Measurements from ENCODE around the gene ALDH2.

Gene ALDH2

DNA sequence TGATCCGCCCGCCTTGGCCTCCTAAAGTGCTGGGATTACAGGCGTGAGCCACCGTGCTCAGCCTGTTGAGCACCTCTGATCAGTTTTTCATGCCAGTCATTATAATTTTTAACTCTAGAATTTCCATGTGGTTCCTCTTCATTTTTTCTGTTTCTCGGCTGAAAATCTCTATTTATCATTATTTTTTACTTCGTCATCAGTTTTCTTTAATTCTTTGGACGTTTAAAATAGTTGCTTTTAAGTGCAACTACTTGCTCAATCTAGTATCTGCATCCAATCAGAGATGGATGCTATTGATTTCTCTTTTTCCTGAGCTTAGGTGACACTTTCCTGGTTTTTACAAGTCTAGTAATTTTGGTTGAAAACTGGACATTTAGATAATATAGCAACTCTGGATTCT lies 92.0 kb downstream of the ALDH2 start:
- Histone ChIP-seq H3K27me3 (ENCODE audit: control insufficient read depth in 5 of 5, insufficient read depth in 4 of 5, low read length in 5 of 5) (no peaks in the 10 kb centered on the region), H3K4me3 (ENCODE audit: low read depth in 1 of 5, low read length in 5 of 5) (no peak overlapping the region), H3K36me3 (ENCODE audit: control insufficient read depth in 5 of 5, insufficient read depth in 5 of 5, low read length in 5 of 5) (no peaks in the 10 kb centered on the region), H3K9me3 (ENCODE audit: control insufficient read depth in 5 of 5, low read length in 5 of 5) (no peaks in the 10 kb centered on the region), H3K9ac (ENCODE audit: low read length in 5 of 5) (no peak overlapping the region), H3K27ac (ENCODE audit: low read depth, low read length) (no peak overlapping the region), H3K4me1 (ENCODE audit: control insufficient read depth in 5 of 5, insufficient read depth in 5 of 5, low read length in 5 of 5) (no peaks in the 10 kb centered on the region)

DNA sequence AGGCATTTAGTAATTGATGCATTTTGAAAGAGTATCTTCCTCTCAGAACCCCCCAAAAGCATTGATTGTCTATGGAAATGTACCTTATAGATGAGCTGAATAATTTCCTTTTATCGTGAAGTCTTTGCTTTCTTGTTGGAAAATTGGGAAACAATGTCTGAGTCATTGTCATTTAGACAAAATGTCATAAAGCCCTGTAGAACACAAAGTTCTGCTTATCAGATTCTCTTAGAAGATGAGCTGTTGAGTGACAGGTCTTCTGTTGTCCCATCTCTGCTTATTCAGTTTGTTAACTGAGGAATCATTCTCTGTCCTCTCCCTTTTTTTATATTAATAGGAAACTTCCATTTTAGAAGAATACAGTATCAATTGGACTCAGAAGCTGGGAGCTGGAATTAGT lies 98.2 kb downstream of the ALDH2 start:
- no peaks in the 10 kb centered on the region for H3K9me3 ChIP-seq (ENCODE audit: control insufficient read depth in 5 of 5, low read length in 5 of 5)
- peaks cover 22 to 41% (median 36%) of the 10 kb centered on the region in 5 donors for H3K36me3 ChIP-seq (ENCODE audit: control insufficient read depth in 5 of 5, insufficient read depth in 5 of 5, low read length in 5 of 5)
- H3K27ac ChIP-seq (ENCODE audit: low read depth, low read length), result no peak overlapping the region

More for the DNA sequence above, 98.2 kb downstream of the ALDH2 start:
- Histone ChIP-seq H3K4me3 (ENCODE audit: low read depth in 1 of 5, low read length in 5 of 5) (no peak overlapping the region), H3K4me1 (ENCODE audit: control insufficient read depth in 5 of 5, insufficient read depth in 5 of 5, low read length in 5 of 5) (no peaks in the 10 kb centered on the region), H3K27me3 (ENCODE audit: control insufficient read depth in 5 of 5, insufficient read depth in 4 of 5, low read length in 5 of 5) (no peaks in the 10 kb centered on the region), H3K9ac (ENCODE audit: low read length in 5 of 5) (no peak overlapping the region)

Data from subcutaneous abdominal adipose tissue (tissue), 5 donors.